K562 (cell line): ENCODE results near the gene SCYGR1. TPM values are rescaled to one million over a fixed set of nuclear protein-coding genes. Genes with fewer than 3 reads are reported as not detected.

Experiments used
- BMI1 ChIP-seq: fragments of 150-350 bp; IDR thresholded peaks from 2 replicates; pipeline ENCODE4 v1.6.1; 2014; ENCODE audit warnings: low read length
- CBFB ChIP-seq: sonication (generic); formaldehyde crosslinking; IDR thresholded peaks from 2 replicates; pipeline ENCODE4 v1.4.0; 2020; ENCODE audit warnings: mild to moderate bottlenecking, missing genetic modification reagents
- CCNT2 ChIP-seq: IDR thresholded peaks from 2 replicates; pipeline ENCODE4 v1.6.1; 2011; ENCODE audit warnings: borderline replicate concordance, low read depth, mild to moderate bottlenecking, moderate library complexity, mixed read lengths, low read length; ENCODE audit not compliant: insufficient read length; ENCODE audit errors: extremely low read depth
- CHD7 ChIP-seq: fragments of 200-600 bp; sonication (generic); IDR thresholded peaks from one replicate; pipeline ENCODE4 v1.6.1; 2012; ENCODE audit warnings: mild to moderate bottlenecking, low read depth, low read length, inconsistent platforms
- DIDO1 ChIP-seq: fragments of 450-650 bp; IDR thresholded peaks from 2 replicates; pipeline ENCODE4 v1.6.1; 2016; ENCODE audit warnings: low read depth, missing biosample characterization, missing genetic modification characterization
- IRF1 ChIP-seq: sonication (generic); formaldehyde crosslinking; IDR thresholded peaks from 2 replicates; pipeline ENCODE4 v1.8.0; 2022; ENCODE audit warnings: missing genetic modification reagents, mild to moderate bottlenecking, borderline replicate concordance
- MTA2 ChIP-seq: fragments of 450-650 bp; IDR thresholded peaks from 2 replicates; pipeline ENCODE4 v1.6.1; 2016; ENCODE audit warnings: low read depth
- NCOA1 ChIP-seq: fragments of 450-650 bp; IDR thresholded peaks from 2 replicates; pipeline ENCODE4 v1.6.1; 2016; ENCODE audit warnings: low read depth
- PPARD ChIP-seq: fragments of 250-450 bp; sonication (Bioruptor Pico); IDR thresholded peaks from 2 replicates; pipeline ENCODE4 v1.8.0; 2022; ENCODE audit warnings: inconsistent platforms, mild to moderate bottlenecking, moderate library complexity
- SETDB1 ChIP-seq: IDR thresholded peaks from one replicate; pipeline ENCODE4 v1.6.1; 2012; ENCODE audit warnings: low read length, control low read depth, inconsistent platforms
- VEZF1 ChIP-seq: fragments of 200-800 bp; sonication (Bioruptor generic); IDR thresholded peaks from 2 replicates; pipeline ENCODE4 v1.6.1; 2017; ENCODE audit warnings: missing genetic modification characterization, missing compliant biosample characterization
- ZNF551 ChIP-seq: fragments of 250-450 bp; sonication (Bioruptor Pico); IDR thresholded peaks from 2 replicates; pipeline ENCODE4 v1.5.0; 2021; ENCODE audit warnings: mild to moderate bottlenecking, moderate library complexity
- polyA plus RNA-seq, 8 experiments: library from polyadenylated mRNA; depleted of rRNA in 4 of 8; stranded (reverse) in 5 of 8; unstranded in 3 of 8; fragments of >200 nt; fragmentation: Nextera tagmentation in 2 of 8; fragmentation: Illumina TruSeq in 1 of 8; extraction: Ambion mirVana in 2 of 8; extraction: Trizol in 1 of 8; gene quantifications; 2 replicates each; pipeline versions ENCODE4 v1.2.1 to v1.2.3, GENCODE V29; 2011 to 2014; ENCODE audit warnings: inconsistent platforms in 1 of 8, missing spikeins in 1 of 8
- total RNA-seq, 7 experiments: library from RNA; depleted of rRNA in 6 of 7; stranded (reverse); fragments of >200 nt in 6 of 7; fragmentation: Illumina TruSeq in 2 of 7; extraction: Trizol in 2 of 7; gene quantifications; 2 replicates each; pipeline versions ENCODE4 v1.2.1 to v1.2.3, GENCODE V29; 2011 to 2021; ENCODE audit warnings: low replicate concordance in 1 of 7
- TF ChIP-seq, protein P1 (sequence below): fragments of 250-450 bp; sonication (Bioruptor Pico); IDR thresholded peaks from 2 replicates; pipeline ENCODE4 v1.8.0; 2021; ENCODE audit warnings: moderate library complexity, mild to moderate bottlenecking, inconsistent platforms

Gene SCYGR1
- total and polyA plus RNA-seq, 9 of the 15 experiments (the other 6 are each of a cell fraction or from before 2014, with no cell fraction given), result not detected

GRCh38 chr2:227406177-227407031, 18.7 kb upstream of the SCYGR1 start (continued):
- no peak for TF ChIP-seq SETDB1
- TF ChIP-seq DIDO1 (tag), result no peak
- no peak for TF ChIP-seq CHD7
- TF ChIP-seq, protein P1, sequence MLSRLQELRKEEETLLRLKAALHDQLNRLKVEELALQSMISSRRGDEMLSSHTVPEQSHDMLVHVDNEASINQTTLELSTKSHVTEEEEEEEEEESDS, result no peak
- no peak for TF ChIP-seq NCOA1
- TF ChIP-seq CBFB (CRISPR knock-in tag), result no peak
- TF ChIP-seq MTA2, result no peak
- TF ChIP-seq BMI1, result no peak
- no peak for TF ChIP-seq IRF1 (CRISPR knock-in tag)
- TF ChIP-seq VEZF1, result 0 out of 2 replicates have a peak, but pooled peaks have one; percentile 22
- no peak for TF ChIP-seq CCNT2
- TF ChIP-seq ZNF551, result no peak
- TF ChIP-seq PPARD, result no peak
